Measurements from ENCODE around the gene FBN2. TPM values are rescaled to one million over a fixed set of nuclear protein-coding genes. Genes with fewer than 3 reads are reported as not detected.

The FBN2 gene
- total and polyA plus RNA-seq, 2 experiments from 2014 or later: 15.2 to 63.2 TPM

GRCh38 chr5:128338649-128339048 lies 199.4 kb downstream of the FBN2 start:
- Histone ChIP-seq H3F3A (ENCODE audit: insufficient read depth) (no peaks in the 10 kb centered on the region), H3K36me3 (ENCODE audit: low read depth) (peaks cover 9% of the 10 kb centered on the region; the same call in 1 of the 2 replicates), H3K27me3 (replicated peaks; ENCODE audit: insufficient read depth) (no peaks in the 10 kb centered on the region), H4K20me1 (ENCODE audit: insufficient read depth) (no peaks in the 10 kb centered on the region), H3K4me2 (ENCODE audit: unreplicated experiment) (no peak overlapping the region), H3K4me1 (ENCODE audit: insufficient read depth) (no peaks in the 10 kb centered on the region), H3K27ac (no peak overlapping the region), H3K9me3 (ENCODE audit: low read depth) (no peaks in the 10 kb centered on the region), H3K79me2 (ENCODE audit: insufficient read depth) (no peaks in the 10 kb centered on the region), H2AFZ (no peak overlapping the region), H3K9ac (no peak overlapping the region), H3K9me2 (ENCODE audit: insufficient read depth) (no peaks in the 10 kb centered on the region), H3K4me3 (no peak overlapping the region)
- in situ Hi-C loops (cut with MboI): no loop called here
- DNase-seq: no peak
- TF ChIP-seq EZH2 (IDR thresholded peaks at IDR 0.05; ENCODE audit: insufficient read depth, poor library complexity, severe bottlenecking) (no peak), EZH2phosphoT487 (IDR thresholded peaks at IDR 0.05; ENCODE audit: insufficient read depth, low read depth) (no peak)
- WGBS, 2 experiments (ENCODE audit: low coverage in 1 of 2, low lambda C conversion rate in 2 of 2, missing lambda C conversion rate in 2 of 2): 84 to 87% methylated on average over 12 of the region's 12 CpGs

DNA sequence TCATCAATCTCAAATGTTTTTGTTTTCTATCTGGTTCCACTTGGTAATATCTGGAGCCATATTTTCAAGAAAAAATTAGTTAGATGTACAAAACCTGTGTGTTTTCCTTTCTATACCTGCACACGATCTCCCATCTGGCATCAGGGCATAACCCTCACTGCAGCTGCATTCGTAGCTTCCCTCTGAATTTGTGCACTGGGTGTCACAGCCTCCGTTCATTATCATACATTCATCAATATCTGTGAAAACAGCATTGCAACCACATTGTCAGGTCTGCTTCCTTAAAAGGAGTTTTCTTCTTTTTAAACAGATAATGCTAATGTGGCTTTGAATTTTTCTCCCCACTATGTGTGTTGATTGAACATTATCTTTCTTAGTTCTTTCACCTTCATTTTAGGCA lies 202.7 kb downstream of the FBN2 start:
- in situ Hi-C loops (cut with MboI): no loop called here
- H3K9me3 ChIP-seq (ENCODE audit: low read depth): no peaks in the 10 kb centered on the region
- no peaks in the 10 kb centered on the region for H3K79me2 ChIP-seq (ENCODE audit: insufficient read depth)
- no peak overlapping the region for H3K9ac ChIP-seq
- DNase-seq: no peak
- H4K20me1 ChIP-seq (ENCODE audit: insufficient read depth): no peaks in the 10 kb centered on the region
- no peak for TF ChIP-seq EZH2 (IDR thresholded peaks at IDR 0.05; ENCODE audit: insufficient read depth, poor library complexity, severe bottlenecking)
- TF ChIP-seq EZH2phosphoT487 (IDR thresholded peaks at IDR 0.05; ENCODE audit: insufficient read depth, low read depth): no peak
- H3K27me3 ChIP-seq (replicated peaks; ENCODE audit: insufficient read depth): no peaks in the 10 kb centered on the region
- H2AFZ ChIP-seq: no peak overlapping the region
- no peak overlapping the region for H3K4me3 ChIP-seq
- peaks cover 9% of the 10 kb centered on the region; the same call in 1 of the 2 replicates for H3K36me3 ChIP-seq (ENCODE audit: low read depth)
- H3K4me2 ChIP-seq (ENCODE audit: unreplicated experiment): no peak overlapping the region
- H3K4me1 ChIP-seq (ENCODE audit: insufficient read depth): no peaks in the 10 kb centered on the region
- WGBS, 2 experiments (ENCODE audit: low coverage in 1 of 2, low lambda C conversion rate in 2 of 2, missing lambda C conversion rate in 2 of 2): 54 to 55% methylated on average over 3 of the region's 3 CpGs
- H3F3A ChIP-seq (ENCODE audit: insufficient read depth): no peaks in the 10 kb centered on the region
- no peak overlapping the region for H3K27ac ChIP-seq
- H3K9me2 ChIP-seq (ENCODE audit: insufficient read depth): no peaks in the 10 kb centered on the region

- Histone ChIP-seq H3K79me2 (ENCODE audit: insufficient read depth) (no peaks in the 10 kb centered on the region), H3F3A (ENCODE audit: insufficient read depth) (no peaks in the 10 kb centered on the region), H3K27ac (no peak overlapping the region), H3K4me1 (ENCODE audit: insufficient read depth) (no peaks in the 10 kb centered on the region), H3K9ac (no peak overlapping the region), H2AFZ (no peak overlapping the region), H3K9me3 (ENCODE audit: low read depth) (no peaks in the 10 kb centered on the region), H3K4me3 (no peak overlapping the region), H3K4me2 (ENCODE audit: unreplicated experiment) (no peak overlapping the region), H3K36me3 (ENCODE audit: low read depth) (peaks cover 9% of the 10 kb centered on the region; the same call in 1 of the 2 replicates), H3K27me3 (replicated peaks; ENCODE audit: insufficient read depth) (no peaks in the 10 kb centered on the region), H3K9me2 (ENCODE audit: insufficient read depth) (no peaks in the 10 kb centered on the region), H4K20me1 (ENCODE audit: insufficient read depth) (no peaks in the 10 kb centered on the region)
- in situ Hi-C loops (cut with MboI): no loop called here
- no peak for TF ChIP-seq EZH2 (IDR thresholded peaks at IDR 0.05; ENCODE audit: insufficient read depth, poor library complexity, severe bottlenecking)
- no peak for TF ChIP-seq EZH2phosphoT487 (IDR thresholded peaks at IDR 0.05; ENCODE audit: insufficient read depth, low read depth)
- DNase-seq: no peak
- 72 to 75% methylated on average over 9 of the region's 9 CpGs for WGBS, 2 experiments (ENCODE audit: low coverage in 1 of 2, low lambda C conversion rate in 2 of 2, missing lambda C conversion rate in 2 of 2)
These were observed 203.9 kb downstream of the FBN2 start for GRCh38 chr5:128334010-128334716.

DNA sequence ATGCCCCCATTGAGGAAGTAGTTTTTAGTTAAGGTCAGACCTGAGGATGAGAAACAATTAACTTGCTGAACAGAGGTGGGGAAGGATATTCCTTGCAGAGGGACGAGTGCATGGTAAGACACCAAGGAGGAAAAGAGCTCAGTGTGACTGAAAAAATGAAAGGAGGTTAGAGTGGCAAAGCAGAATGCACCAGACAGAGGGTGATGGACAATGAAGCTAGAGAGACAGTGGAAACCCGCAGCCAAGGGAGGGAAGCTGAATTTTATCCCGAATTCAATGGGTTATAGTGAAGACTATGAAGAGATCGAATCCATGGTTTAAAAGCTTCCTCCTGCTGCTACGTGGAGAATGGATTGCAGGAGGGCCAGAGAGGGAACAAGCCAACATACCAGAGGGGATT lies 206.8 kb downstream of the FBN2 start:
- DNase-seq: no peak
- Histone ChIP-seq H3K4me1 (ENCODE audit: insufficient read depth) (no peaks in the 10 kb centered on the region), H3K9me3 (ENCODE audit: low read depth) (no peaks in the 10 kb centered on the region), H3K9ac (no peak overlapping the region), H3F3A (ENCODE audit: insufficient read depth) (no peaks in the 10 kb centered on the region), H3K27me3 (replicated peaks; ENCODE audit: insufficient read depth) (no peaks in the 10 kb centered on the region; the same call in 1 of the 2 replicates), H2AFZ (no peak overlapping the region), H3K4me3 (no peak overlapping the region), H3K9me2 (ENCODE audit: insufficient read depth) (no peaks in the 10 kb centered on the region), H3K79me2 (ENCODE audit: insufficient read depth) (no peaks in the 10 kb centered on the region), H3K36me3 (ENCODE audit: low read depth) (peaks cover 26% of the 10 kb centered on the region; the same call in 1 of the 2 replicates), H4K20me1 (ENCODE audit: insufficient read depth) (no peaks in the 10 kb centered on the region), H3K27ac (no peak overlapping the region), H3K4me2 (ENCODE audit: unreplicated experiment) (no peak overlapping the region)
- TF ChIP-seq EZH2 (IDR thresholded peaks at IDR 0.05; ENCODE audit: insufficient read depth, poor library complexity, severe bottlenecking) (no peak), EZH2phosphoT487 (IDR thresholded peaks at IDR 0.05; ENCODE audit: insufficient read depth, low read depth) (no peak)
- WGBS, 2 experiments (ENCODE audit: low coverage in 1 of 2, low lambda C conversion rate in 2 of 2, missing lambda C conversion rate in 2 of 2): 42 to 45% methylated on average over 5 of the region's 5 CpGs
- in situ Hi-C loops (cut with MboI): no loop called here
